ENCODE data around the gene STK17A.

- TF ChIP-seq CEBPB (IDR thresholded peaks at IDR 0.05) (no peak), MAX (IDR thresholded peaks at IDR 0.05) (no peak), CREB1 (IDR thresholded peaks at IDR 0.05; ENCODE audit: low read depth) (no peak), TAF1 (IDR thresholded peaks at IDR 0.05; ENCODE audit: low read depth) (no peak), FOXM1 (IDR thresholded peaks at IDR 0.05; ENCODE audit: borderline replicate concordance, low read depth) (no peak), EGR1 (IDR thresholded peaks at IDR 0.05) (no peak), RAD21 (IDR thresholded peaks at IDR 0.05; ENCODE audit: low read depth) (no peak), TEAD4 (IDR thresholded peaks at IDR 0.05) (no peak)
Measured at GRCh38 chr7:43626695-43627094, 43.8 kb downstream of the STK17A start.

Data from Ishikawa (cell line).